Liver (tissue), 9 donors: ENCODE results near the gene RAD51B. TPM values are rescaled to one million over a fixed set of nuclear protein-coding genes. Genes with fewer than 3 reads are reported as not detected.

ENCODE experiments used
- DNase-seq: peaks from one replicate; pipeline ENCODE4 v3.0.0-alpha.2; 2017; ENCODE audit warnings: low spot score
- H3K27ac ChIP-seq, 2 donors: one replicate each; pipeline ENCODE4 v1.7.0; 2013; ENCODE audit warnings: inconsistent platforms in 2 of 2, low read length in 2 of 2, control low read depth in 1 of 2, low read depth in 1 of 2, mild to moderate bottlenecking in 1 of 2
- H3K27me3 ChIP-seq, 4 donors: one replicate each; pipeline versions ENCODE4 v1.6.1 to v1.7.0; 2013; ENCODE audit warnings: low read length in 3 of 4, inconsistent platforms in 1 of 4, mild to moderate bottlenecking in 1 of 4, moderate library complexity in 1 of 4; ENCODE audit not compliant: control insufficient read depth in 4 of 4, insufficient read depth in 4 of 4
- H3K36me3 ChIP-seq, 4 donors: one replicate each; pipeline versions ENCODE4 v1.6.1 to v1.7.0; 2013; ENCODE audit warnings: low read length in 3 of 4, mild to moderate bottlenecking in 3 of 4, low read depth in 1 of 4, moderate library complexity in 1 of 4; ENCODE audit not compliant: control insufficient read depth in 4 of 4, insufficient read depth in 3 of 4
- H3K4me1 ChIP-seq, 4 donors: one replicate each; pipeline versions ENCODE4 v1.6.1 to v1.7.0; 2013; ENCODE audit warnings: low read length in 3 of 4, mild to moderate bottlenecking in 3 of 4, moderate library complexity in 1 of 4; ENCODE audit not compliant: control insufficient read depth in 4 of 4, insufficient read depth in 4 of 4
- H3K4me3 ChIP-seq, 3 donors: one replicate each; pipeline versions ENCODE4 v1.6.1 to v1.7.0; 2013; ENCODE audit warnings: low read length in 3 of 3, control low read depth in 1 of 3, low read depth in 1 of 3, mild to moderate bottlenecking in 1 of 3
- H3K9ac ChIP-seq, 2 donors: one replicate each; pipeline ENCODE4 v1.7.0; 2013; ENCODE audit warnings: low read length in 2 of 2, mild to moderate bottlenecking in 2 of 2, moderate library complexity in 2 of 2, control low read depth in 1 of 2, low read depth in 1 of 2
- H3K9me3 ChIP-seq, 4 donors: one replicate each; pipeline versions ENCODE4 v1.6.1 to v1.7.0; 2013; ENCODE audit warnings: low read length in 3 of 4; ENCODE audit not compliant: control insufficient read depth in 4 of 4
- FOXA2 ChIP-seq: IDR thresholded peaks from 2 replicates; pipeline ENCODE4 v1.6.1; 2016; ENCODE audit warnings: antibody characterized with exemption
- GABPA ChIP-seq, 2 donors: IDR thresholded peaks in 1 of 2; conservative IDR thresholded peaks in 1 of 2; 2 replicates each; pipeline ENCODE4 v1.6.1; 2016; ENCODE audit warnings: antibody characterized with exemption in 2 of 2, mild to moderate bottlenecking in 1 of 2, moderate library complexity in 1 of 2
- HNF4A ChIP-seq, 2 donors: conservative IDR thresholded peaks; 2 replicates each; pipeline ENCODE4 v1.6.1; 2016; ENCODE audit warnings: antibody characterized with exemption in 2 of 2, mild to moderate bottlenecking in 2 of 2
- HNF4G ChIP-seq: IDR thresholded peaks from 2 replicates; pipeline ENCODE4 v1.6.1; 2016; ENCODE audit warnings: antibody characterized with exemption
- JUND ChIP-seq, 2 donors: IDR thresholded peaks; 2 replicates each; pipeline ENCODE4 v1.6.1; 2016; ENCODE audit warnings: antibody characterized with exemption in 2 of 2
- NR2F2 ChIP-seq: IDR thresholded peaks from 2 replicates; pipeline ENCODE4 v1.6.1; 2016; ENCODE audit warnings: antibody characterized with exemption
- RAD21 ChIP-seq, 2 donors: IDR thresholded peaks; 2 replicates each; pipeline ENCODE4 v1.6.1; 2016; ENCODE audit warnings: antibody characterized with exemption in 2 of 2, mild to moderate bottlenecking in 2 of 2
- YY1 ChIP-seq: IDR thresholded peaks from 2 replicates; pipeline ENCODE4 v1.6.1; 2016; ENCODE audit warnings: antibody characterized with exemption, mild to moderate bottlenecking
- WGBS: extraction: QIAGEN DNeasy Blood & Tissue Kit; methylation state at CpG from one replicate; pipeline ENCODE4 v1.1.7; 2013; 5-methylcytosine and 5-hydroxymethylcytosine counted together
- polyA plus RNA-seq, 2 donors: library from polyadenylated mRNA; stranded (reverse) in 1 of 2; unstranded in 1 of 2; fragments of 200-250 nt in 1 of 2; fragments of >200 nt in 1 of 2; fragmentation: Nextera tagmentation in 1 of 2; extraction: Ambion mirVana in 1 of 2; gene quantifications; one replicate each; pipeline versions ENCODE4 v1.2.1 to v1.2.3, GENCODE V29; 2013 to 2015
- total RNA-seq, 2 donors: library from RNA; depleted of rRNA; stranded (reverse); fragments of >200 nt; gene quantifications; one replicate each; pipeline ENCODE4 v1.2.3, GENCODE V29; 2014
- TF ChIP-seq, protein P1 (sequence below): fragments of 150-350 bp; IDR thresholded peaks from 2 replicates; pipeline ENCODE4 v1.5.1; 2017; ENCODE audit warnings: improper control_type of control experiment, low read depth, low read length; ENCODE audit not compliant: missing input control
- TF ChIP-seq, protein P2 (sequence below): IDR thresholded peaks from 2 replicates; pipeline ENCODE4 v1.6.1; 2016; ENCODE audit warnings: antibody characterized with exemption
- TF ChIP-seq, protein P3 (sequence below): IDR thresholded peaks from 2 replicates; pipeline ENCODE4 v1.6.1; 2016; ENCODE audit warnings: antibody characterized with exemption
- donor health status: healthy.
- donor health status: healthy.
- donor health status: healthy.
- donor health status: healthy.
- donor health status: healthy.

The RAD51B gene
- total and polyA plus RNA-seq, 4 donors = 0.81 to 12.9 (median 2.4) TPM

DNA sequence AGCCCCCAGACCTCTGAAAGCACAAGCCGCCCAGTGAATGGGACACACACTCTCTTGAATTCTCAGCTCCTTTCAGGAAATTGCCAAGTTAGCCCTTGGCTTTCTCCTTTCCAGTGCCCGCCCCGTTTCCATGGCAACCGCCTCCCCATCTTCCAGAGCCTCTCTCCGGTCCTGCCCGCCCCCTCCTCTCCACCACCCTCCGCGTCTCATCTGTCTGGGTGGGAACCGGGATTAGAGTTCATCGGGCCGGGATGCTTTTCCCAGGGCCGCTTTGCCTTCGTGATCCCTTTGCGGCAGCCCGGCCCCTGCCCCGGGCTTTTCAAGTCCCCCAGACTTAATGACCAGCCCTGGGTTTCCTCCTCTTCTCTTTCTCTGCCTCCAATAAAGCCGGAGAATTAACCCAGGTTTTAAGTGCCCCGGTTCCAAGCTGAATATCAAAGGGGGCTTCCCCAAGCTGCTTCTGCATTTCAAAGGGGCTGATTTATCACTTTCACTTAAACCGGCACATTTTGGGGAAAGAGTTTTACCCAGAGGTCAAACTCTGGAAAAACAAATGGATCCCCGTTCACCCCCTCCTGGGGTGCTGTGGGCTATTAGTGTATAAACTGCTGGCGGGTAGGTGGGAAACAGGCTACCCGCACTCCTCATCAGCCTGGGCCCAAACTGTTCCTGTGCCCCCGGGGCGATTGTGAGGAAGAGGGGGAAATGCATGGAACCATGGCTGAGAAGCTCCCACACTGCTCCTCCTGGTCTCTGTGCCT is 871.6 kb downstream of the RAD51B start (continued):
- TF ChIP-seq, protein P1, sequence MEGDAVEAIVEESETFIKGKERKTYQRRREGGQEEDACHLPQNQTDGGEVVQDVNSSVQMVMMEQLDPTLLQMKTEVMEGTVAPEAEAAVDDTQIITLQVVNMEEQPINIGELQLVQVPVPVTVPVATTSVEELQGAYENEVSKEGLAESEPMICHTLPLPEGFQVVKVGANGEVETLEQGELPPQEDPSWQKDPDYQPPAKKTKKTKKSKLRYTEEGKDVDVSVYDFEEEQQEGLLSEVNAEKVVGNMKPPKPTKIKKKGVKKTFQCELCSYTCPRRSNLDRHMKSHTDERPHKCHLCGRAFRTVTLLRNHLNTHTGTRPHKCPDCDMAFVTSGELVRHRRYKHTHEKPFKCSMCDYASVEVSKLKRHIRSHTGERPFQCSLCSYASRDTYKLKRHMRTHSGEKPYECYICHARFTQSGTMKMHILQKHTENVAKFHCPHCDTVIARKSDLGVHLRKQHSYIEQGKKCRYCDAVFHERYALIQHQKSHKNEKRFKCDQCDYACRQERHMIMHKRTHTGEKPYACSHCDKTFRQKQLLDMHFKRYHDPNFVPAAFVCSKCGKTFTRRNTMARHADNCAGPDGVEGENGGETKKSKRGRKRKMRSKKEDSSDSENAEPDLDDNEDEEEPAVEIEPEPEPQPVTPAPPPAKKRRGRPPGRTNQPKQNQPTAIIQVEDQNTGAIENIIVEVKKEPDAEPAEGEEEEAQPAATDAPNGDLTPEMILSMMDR = no peak
- no peak for TF ChIP-seq FOXA2

DNA sequence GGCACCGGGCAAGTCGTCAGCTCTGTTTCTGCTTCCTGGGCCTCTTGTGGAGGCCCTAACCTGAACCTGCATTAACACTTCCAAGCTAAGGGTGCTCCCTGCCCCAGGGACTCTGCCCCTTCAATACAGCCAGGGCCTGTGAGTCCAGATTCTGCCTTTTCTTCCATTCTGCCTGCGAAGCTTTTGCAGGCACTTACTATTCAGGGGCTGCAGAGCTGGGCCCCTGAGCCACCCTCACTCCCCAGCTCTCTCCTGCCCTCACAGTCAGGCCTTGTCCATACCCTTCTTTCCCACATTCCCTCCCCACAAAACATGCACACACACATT is 872.2 kb downstream of the RAD51B start:
- Histone ChIP-seq H3K4me3 (no peak overlapping the region), H3K27ac (no peak overlapping the region), H3K27me3 (no peaks in the 10 kb centered on the region), H3K4me1 (no peaks in the 10 kb centered on the region), H3K9ac (no peak overlapping the region), H3K9me3 (no peaks in the 10 kb centered on the region), H3K36me3 (no peaks in the 10 kb centered on the region)
- TF ChIP-seq HNF4A (conservative IDR thresholded peaks at IDR 0.05) (no peak), YY1 (no peak), NR2F2 (no peak), HNF4G (no peak), GABPA (IDR thresholded peaks at IDR 0.05 in 1 of 2, conservative IDR thresholded peaks at IDR 0.05 in 1 of 2) (no peak), RAD21 (IDR thresholded peaks at IDR 0.05) (no peak)
- TF ChIP-seq, protein P2, sequence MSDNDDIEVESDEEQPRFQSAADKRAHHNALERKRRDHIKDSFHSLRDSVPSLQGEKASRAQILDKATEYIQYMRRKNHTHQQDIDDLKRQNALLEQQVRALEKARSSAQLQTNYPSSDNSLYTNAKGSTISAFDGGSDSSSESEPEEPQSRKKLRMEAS = no peak
- WGBS = 94% methylated on average over 3 of the region's 3 CpGs
- no peak for DNase-seq

DNA sequence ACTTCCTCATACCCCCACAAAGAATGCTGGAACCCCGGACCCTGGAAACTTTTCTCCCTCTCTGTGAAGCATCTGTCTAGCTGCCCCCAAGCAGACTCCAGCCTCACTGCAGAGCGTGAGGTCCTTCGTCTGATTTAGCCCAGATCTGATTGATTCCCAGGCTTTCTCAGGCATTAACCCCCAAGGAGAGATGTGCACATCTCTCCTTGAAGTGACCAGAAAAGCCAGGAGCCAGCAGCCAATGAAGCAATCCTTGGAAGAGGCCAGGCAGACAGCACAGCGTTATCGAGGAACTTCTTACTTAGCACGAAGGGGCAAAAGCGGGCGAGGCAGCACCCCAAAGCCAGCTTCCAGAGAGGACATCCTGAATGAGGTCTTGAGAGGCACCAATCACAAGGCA is 872.6 kb downstream of the RAD51B start:
- no peak for TF ChIP-seq NR2F2
- no peak for TF ChIP-seq JUND (IDR thresholded peaks at IDR 0.05)
- no peak for TF ChIP-seq RAD21 (IDR thresholded peaks at IDR 0.05)
- TF ChIP-seq, protein P2 = no peak
- no peaks in the 10 kb centered on the region for H3K9me3 ChIP-seq
- H3K4me3 ChIP-seq = no peak overlapping the region
- 92% methylated on average over 8 of the region's 8 CpGs for WGBS
- no peaks in the 10 kb centered on the region for H3K27me3 ChIP-seq
- no peak overlapping the region for H3K9ac ChIP-seq
- H3K4me1 ChIP-seq = no peaks in the 10 kb centered on the region
- DNase-seq = no peak
- no peaks in the 10 kb centered on the region for H3K36me3 ChIP-seq
- no peak overlapping the region for H3K27ac ChIP-seq

DNA sequence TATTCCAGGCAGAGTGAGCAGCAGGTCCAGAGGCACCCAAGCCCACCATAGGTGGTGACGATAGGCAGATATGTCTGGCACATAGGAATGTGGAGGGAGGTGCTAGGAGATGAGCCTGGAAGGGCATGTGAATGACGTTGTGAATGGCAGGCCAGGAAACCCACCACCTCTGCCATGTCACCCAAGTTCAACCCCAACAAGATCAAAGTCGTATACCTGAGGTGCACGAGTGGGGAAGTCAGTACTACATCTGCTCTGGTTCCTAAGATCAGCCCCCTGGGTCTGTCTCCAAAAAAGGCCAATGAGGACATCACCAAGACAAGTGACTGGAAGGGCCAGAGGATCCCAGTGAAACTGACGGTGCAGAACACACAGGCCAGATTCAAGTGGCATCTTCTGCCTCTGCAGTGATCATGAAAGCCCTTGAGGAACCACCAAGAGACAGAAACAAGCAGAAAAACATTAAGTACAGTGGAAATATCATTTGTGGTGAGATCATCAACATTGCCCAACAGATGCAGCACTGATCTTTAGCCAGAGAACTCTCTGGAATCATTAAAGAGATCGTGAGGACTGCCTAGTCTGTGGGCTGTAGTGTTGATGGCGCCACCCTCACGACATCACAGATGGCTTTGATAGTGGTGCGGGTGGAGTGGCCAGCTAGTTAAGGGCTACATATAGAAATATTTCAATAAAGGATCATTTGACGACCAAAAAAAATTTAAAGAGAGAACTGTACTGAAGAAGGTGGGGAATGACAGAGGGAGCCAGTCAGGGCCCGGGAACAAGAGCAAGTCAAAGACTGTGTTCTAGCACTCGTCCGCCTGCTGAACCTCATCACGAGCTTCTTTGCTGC is 873.6 kb downstream of the RAD51B start:
- Histone ChIP-seq H3K4me1 (no peaks in the 10 kb centered on the region), H3K9ac (no peak overlapping the region), H3K27me3 (no peaks in the 10 kb centered on the region), H3K4me3 (no peak overlapping the region), H3K36me3 (no peaks in the 10 kb centered on the region), H3K27ac (no peak overlapping the region), H3K9me3 (no peaks in the 10 kb centered on the region)
- no peak for TF ChIP-seq HNF4A (conservative IDR thresholded peaks at IDR 0.05)
- TF ChIP-seq YY1 = no peak
- TF ChIP-seq, protein P3, sequence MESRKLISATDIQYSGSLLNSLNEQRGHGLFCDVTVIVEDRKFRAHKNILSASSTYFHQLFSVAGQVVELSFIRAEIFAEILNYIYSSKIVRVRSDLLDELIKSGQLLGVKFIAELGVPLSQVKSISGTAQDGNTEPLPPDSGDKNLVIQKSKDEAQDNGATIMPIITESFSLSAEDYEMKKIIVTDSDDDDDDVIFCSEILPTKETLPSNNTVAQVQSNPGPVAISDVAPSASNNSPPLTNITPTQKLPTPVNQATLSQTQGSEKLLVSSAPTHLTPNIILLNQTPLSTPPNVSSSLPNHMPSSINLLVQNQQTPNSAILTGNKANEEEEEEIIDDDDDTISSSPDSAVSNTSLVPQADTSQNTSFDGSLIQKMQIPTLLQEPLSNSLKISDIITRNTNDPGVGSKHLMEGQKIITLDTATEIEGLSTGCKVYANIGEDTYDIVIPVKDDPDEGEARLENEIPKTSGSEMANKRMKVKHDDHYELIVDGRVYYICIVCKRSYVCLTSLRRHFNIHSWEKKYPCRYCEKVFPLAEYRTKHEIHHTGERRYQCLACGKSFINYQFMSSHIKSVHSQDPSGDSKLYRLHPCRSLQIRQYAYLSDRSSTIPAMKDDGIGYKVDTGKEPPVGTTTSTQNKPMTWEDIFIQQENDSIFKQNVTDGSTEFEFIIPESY = no peak
- peak in 1 of 2 donors; percentile 28 for TF ChIP-seq JUND (IDR thresholded peaks at IDR 0.05)
- no peak for TF ChIP-seq GABPA (IDR thresholded peaks at IDR 0.05 in 1 of 2, conservative IDR thresholded peaks at IDR 0.05 in 1 of 2)
- DNase-seq = no peak
- WGBS = 90% methylated on average over 14 of the region's 14 CpGs
